GM19238 (cell line): ENCODE data around the gene ARID1B.

Experiments
- DNase-seq: peaks from one replicate; pipeline ENCODE4 v3.0.0; 2011; ENCODE audit warnings: low spot score; ENCODE audit not compliant: insufficient read length

The ARID1B gene

DNA sequence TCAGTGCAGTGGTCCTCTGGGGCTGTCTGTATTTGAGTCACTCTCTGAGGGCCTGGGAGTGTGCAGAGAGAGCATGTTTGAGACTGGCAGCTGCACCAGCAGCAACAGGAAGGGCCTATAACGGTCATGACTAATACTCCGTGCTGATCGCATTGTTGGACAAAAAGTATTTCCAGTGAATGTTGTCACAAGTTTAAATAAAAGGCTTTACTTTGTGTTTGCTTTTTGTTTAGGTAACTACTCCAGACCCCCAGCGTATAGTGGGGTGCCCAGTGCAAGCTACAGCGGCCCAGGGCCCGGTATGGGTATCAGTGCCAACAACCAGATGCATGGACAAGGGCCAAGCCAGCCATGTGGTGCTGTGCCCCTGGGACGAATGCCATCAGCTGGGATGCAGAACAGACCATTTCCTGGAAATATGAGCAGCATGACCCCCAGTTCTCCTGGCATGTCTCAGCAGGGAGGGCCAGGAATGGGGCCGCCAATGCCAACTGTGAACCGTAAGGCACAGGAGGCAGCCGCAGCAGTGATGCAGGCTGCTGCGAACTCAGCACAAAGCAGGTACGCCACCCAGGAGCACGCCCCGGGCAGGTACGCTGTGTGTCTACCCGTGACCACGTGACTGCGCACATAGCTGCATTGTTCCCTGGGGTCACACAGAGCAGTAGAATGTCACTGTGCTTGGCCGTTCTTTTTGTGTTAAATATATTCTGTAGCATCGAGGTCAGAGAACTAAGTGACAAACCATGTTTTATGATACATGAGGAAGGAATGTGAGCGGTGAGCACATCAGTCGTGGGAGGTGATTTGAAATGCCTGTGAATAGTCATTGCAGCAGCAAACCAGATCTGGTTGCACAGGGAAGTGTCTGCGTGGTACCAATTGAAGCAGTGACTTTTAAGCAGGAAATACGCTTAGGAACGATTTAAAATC, 371.5 kb downstream of the ARID1B start:
- no peak for DNase-seq

DNA sequence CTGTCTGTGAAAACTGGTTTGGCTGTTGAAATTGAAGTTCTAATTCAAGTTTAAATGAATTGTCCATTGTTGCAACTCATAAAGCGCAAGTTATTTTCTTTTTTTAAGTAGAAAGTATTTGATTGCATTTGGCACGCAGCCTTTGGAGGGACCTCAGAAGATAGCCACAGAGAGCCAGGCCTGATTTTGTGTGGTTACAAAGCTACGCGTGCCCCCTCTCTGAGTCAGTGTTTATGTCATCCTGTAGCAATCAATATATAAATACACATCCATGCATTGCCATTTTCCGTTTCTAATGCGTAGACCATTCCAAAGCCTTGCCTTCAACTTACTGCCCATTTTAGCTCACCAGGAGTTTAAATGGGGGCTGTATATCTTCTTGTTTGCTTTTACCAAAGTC, 372.9 kb downstream of the ARID1B start:
- DNase-seq = no peak

DNA sequence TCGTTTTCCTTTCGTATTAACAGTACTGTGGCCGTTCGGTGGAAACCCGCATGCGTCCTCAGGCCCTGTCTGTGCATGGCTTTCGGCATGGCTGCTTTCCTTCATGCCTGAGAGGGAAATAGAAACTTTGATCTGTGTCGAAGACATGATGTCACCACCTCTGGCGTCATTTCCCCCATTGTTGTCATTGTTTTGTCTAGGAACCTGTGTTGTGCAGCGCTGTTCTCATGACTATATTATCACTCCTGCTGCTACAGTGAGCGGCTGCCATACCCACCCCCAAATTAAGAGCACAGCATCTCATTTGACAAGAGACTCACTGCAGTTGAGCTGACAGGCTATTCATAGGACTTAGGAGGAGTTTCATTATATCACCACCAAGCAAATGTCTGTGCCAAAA, 373.9 kb downstream of the ARID1B start:
- DNase-seq = no peak

DNA sequence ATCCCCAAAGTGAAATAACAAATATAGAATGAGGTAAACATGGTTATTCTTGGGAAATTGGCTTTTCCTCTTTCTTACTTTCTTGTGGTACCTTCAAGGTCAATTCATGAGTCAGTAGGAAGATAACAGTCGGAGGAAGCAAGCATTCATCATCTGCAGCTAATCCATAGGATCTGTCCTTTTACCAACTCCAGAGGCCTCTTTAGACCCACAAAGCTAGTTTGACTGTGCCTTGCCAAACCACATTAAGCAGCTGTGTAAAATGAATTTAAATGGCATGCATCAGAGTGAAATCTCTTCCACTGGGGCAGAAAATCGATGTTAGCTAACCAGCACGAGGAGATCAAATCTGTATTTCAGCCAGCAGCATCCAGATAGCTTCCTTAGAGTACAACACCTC, 374.8 kb downstream of the ARID1B start:
- DNase-seq = no peak

DNA sequence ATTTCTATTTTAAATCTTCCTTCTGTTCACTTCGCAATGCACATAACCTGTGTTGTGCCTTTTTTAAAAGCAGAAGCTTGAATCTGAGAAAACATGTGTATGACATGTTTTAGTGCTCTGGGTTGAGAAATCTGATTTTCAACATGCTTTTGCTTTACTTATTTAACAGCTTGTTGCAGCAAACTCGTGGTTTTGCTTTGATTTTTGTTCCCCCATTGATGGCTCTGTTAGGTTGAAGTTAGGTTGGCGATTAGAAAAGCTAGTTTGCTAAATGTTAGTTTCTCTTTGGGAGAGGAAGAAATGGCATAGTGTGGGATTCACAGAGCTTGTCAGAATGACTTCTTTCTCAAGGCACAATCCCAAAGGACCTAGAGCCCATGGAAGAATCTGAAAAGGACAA, 375.4 kb downstream of the ARID1B start:
- no peak for DNase-seq

DNA sequence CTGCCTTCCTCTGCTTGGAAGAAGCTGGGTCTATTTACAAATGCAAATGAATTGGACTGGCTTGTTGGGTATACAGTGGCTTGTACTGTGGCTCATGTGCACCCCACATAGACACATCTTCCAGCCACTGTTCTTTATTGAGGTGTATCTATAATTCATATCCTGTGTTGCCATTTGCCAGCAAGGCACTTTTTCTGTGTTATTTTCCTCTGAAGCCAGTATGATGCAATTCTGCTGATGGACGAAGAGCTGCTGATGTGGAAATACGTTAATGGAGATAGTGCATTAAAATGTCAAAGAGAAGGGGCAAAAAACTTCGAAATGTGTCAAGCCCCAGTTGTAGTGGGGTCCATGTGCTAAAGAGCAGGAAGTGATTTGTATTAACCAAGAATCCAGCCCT, 378.6 kb downstream of the ARID1B start:
- DNase-seq = no peak

DNA sequence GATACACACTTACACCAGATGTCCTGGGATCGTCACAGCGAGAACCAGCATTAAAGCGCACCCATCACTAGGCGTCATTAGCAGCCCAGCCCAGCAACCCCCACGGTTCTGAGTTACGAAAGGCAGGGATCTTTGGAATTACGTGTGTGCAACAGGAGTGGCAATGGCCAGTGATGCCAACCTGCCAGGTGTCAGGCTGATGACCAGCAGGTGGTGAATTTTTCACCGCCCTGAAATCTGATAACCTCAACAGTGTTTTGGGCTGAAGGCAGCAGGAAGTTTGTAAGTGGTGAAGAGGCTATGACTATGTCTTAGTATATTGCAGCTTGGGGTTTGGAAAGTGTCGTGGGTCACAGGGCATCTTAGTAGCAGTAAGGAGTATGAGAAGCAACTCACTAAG, 380.1 kb downstream of the ARID1B start:
- DNase-seq = no peak

DNA sequence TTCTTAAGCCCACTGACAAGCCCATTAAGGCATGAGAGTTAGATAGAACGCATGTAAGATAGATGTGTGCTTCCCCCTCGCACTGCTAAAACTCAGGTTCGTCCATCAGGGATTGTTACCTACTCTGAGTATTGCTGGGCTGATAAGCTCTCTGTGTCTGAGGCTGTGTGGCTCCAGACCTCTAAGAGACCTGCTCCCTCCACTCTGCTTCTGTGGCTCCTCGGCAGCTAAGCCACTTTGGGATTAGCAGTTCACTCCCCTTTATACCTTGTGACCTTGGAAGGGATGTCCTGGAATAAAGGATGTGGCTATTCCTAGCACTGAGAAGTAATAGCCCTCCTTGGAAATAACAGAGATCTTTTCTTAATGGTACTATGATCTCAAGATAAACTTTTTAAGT, 381.3 kb downstream of the ARID1B start:
- DNase-seq = no peak

DNA sequence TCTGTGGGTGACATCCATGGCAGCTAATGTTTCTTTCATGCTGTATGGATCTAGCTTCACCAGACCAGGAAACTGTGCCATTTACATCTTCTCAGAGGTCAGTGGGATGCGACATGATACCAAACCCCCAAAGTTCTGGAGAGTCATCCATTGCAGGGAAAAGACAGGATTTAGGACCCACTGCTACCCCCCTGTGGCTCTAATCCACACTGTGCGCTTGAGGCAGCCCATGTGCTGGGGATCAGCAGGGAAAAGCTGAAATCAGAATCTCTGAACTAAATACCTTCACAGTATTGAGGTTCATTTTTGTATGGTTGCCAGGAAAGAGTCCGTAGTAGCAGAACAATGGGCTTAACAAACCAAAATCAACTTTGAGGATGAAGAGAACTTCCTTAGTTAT, 381.7 kb downstream of the ARID1B start:
- no peak for DNase-seq

DNA sequence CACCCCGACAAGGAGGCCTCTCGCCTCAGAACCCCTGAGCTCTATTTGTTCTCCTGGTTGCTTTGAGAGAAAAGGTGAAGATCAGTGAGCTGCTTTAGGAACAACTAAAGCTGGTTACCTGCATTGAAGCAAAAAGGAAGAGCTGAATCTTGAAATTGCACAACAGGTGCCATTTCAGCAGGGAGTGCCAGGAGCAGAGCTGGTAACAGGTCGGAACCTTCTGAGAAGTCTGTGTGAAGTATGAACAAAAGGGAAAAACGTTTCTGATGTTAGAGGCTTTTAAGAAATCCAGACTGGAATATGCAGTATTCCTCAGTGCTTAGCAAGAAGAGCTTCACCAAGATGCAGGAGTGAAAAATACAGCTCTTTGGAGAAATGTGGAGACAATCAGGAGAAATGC, 382.2 kb downstream of the ARID1B start:
- no peak for DNase-seq

DNA sequence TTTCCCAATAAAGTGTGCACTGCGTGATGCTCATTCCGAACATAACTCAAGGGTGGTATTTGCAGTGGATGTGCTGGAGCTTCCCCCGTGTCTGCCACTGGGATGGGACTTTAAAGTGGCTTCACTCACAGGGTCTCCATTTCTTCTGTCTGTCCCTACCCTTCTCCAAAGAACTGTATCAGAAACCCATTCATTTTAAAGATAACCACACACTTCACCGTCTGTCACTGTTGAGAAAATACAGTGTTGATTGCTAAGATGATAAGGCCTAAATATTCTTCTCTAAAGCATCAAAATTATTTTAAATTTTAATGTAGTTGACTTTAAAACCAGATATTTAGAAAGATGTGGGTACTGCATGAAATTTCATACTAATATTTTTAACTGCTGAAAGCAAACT, 384.7 kb downstream of the ARID1B start:
- DNase-seq = no peak

DNA sequence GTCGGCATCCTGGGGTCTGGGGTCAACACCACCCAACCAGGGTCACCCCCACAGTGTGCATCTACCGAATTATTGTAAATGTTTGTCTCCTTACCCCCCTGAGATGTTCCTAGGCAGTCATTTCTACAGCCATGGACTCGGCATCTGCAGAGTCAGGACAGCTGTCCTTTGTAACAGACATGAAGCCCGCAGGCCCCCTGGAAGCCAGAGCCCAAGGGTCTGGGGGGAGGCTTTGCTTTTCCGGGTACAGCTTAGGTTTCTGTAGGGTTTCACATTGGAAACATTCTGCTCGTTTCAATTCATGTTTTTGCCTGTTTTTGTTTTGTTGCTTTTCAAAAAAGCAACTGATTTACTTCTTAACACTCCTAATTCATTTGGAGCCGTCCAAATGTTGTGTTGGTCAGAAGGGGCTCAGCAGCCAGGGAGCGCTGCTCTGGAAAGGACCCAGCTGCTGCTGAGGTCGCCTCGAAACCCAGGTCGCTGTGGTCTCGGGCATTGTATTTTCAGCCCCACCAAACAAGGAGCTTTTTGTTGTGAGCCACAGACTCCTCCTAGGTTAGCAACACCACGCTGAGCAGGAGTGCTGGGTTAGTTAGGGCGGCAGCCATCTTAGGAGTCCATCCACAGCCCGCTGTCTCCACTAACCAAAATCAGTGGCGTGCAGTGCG, 385.7 kb downstream of the ARID1B start:
- DNase-seq = no peak

DNA sequence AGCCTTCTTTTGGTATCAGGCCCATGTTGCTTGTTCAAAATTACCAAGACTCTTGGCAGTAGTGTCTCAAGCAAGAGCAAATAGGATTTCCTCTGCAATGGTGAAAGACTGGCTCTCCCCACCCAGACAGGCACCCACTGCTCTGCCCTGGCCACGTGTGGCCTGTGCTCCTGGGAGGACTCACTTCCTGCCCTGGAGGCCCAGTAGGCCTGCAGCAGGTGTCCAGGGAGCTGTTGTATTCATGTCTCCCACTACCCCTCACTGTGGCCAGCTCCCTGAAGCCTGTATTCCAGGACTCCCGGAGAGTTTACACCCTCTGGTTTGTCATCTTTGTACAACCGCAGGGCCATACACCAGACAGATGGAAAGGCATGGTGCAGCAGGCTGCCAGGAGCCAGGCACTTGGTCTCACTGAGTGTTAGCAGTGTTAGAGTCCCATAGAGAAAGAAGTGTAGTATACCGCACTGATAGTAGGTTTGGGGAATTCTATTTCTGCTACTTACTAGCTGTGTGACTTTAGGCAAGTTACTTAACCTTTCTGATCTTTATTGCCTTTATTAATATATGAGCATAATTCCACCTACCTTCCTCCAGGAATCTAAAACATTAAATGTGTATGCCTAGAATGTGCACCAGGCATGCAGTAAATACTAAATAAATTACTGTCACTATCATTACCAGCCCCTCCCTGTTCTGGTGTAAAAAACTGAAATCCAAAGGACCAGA, 386.4 kb downstream of the ARID1B start:
- DNase-seq = no peak

DNA sequence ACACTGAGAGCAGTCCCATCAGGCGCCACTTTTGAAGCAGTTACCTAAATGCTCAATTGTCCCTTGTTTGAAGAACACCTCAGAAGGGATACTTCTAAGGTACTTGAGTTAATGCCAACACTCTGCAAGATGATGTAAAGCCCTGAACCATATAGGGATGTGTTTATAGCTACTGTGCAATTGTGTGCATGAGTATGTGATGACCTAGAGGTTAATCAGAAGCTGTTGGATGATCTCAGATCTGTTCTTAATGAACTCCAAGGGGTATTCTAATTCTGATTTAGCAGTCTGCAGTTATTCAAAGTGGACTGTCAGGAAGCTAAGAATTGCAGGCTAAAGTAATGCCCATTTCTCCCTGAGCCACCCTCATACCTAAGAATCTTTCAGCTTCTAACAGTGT, 387.8 kb downstream of the ARID1B start:
- DNase-seq = no peak

DNA sequence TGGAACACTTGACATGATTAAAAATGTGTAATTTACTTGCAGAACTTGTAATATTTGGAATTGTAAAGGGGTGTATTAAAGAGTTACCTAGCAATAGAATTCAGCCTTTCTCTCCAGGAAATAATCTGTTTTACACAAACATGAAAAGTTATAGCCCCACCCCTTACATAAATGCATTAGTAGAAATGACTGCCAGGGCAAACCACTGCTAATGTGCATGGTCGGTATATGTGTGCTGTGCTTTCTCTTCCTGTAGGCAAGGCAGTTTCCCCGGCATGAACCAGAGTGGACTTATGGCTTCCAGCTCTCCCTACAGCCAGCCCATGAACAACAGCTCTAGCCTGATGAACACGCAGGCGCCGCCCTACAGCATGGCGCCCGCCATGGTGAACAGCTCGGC, 389.6 kb downstream of the ARID1B start:
- DNase-seq = no peak

DNA sequence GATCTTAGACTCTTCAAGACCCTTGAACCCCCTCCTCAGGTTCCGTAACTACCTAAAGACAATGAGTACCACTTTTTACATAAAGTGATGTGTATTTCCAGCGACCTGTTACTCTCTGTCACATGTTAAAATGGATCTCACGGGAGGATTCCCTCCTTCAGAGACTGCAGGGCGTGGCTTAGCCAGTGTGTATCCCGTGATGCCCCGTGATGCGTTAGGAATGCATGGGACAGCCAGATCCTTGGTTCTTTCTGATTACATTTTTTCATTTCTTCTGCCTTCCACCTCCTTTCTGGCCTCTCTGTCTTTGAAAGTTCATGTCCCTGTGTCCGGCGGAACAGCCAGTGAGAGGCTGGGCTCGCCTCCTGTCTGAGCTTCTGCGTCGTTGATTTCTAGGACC, 390.7 kb downstream of the ARID1B start:
- DNase-seq = no peak

DNA sequence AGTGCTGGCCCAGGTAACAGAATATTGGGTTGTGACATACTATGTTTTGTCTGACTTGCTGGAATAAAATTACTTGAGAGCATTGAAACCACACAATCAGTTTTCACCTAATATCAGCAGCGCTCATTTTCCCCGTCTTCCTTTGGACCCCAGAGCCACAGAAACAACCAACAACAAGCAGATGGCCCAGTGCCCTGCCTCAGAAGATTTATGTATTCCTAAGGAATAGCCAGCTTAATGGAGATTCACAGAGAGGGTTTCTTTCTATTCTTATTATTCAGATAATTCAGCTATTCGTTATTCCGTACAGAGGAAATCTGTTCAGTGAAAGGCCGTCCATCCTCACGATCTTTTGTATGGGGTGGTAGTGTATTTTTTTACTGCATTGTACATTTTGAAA, 391.3 kb downstream of the ARID1B start:
- no peak for DNase-seq

DNA sequence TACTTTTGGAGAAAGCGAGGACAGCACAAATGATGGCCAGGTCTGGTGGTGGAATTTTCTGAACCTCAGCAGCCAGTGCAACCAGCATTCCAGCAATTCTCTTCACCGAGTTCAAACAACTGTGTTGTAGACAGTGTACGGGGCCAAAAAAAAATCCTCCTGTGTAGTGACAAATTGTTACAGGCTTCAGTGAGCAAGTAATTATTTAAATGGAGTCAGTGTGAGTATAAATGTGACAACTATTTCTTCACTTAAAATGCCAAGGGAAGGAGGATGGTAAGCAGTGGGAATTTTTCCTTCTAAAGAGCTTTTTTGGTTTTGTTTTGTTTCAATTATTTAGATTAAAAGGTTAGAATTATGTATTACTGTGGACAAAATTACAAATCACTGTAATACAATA, 392.0 kb downstream of the ARID1B start:
- DNase-seq = no peak

DNA sequence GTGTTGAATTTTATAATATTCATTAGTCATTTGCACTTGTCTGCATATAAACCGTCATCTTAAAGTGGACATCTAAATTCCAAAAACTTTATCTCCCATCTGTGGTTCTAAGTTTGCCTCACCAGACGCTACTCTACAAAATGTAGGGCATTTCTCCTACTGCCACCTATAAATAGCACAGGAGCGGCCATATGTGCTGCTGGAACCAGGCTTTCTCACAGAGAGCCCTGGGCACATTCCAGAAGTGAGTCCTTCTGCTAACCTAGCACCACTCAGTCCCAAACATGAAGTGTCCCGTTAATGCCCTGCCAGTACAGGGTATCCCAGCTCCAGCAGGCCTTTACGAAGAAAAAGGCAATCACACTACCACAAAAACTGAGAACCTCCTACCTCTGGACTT, 392.5 kb downstream of the ARID1B start:
- DNase-seq = no peak

DNA sequence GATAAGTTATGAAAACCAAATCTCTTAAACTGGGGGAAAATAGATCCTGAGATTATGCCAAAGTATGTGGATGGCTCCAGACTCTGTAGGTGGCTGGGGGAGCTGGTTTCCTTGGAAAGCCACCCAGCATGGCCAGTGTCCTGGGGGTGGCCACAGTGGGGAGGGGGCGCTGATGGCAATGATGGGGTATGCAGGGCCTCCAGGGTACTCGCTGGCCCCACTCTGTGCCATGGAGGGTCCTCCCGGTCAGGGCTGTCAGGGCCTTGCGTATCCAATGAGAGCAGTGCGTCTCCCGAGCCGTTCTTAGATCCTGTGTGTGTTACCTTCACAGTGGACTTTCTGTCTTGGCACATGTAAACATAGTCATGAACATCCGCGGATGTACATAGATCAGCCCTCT, 393.4 kb downstream of the ARID1B start:
- DNase-seq = no peak

DNA sequence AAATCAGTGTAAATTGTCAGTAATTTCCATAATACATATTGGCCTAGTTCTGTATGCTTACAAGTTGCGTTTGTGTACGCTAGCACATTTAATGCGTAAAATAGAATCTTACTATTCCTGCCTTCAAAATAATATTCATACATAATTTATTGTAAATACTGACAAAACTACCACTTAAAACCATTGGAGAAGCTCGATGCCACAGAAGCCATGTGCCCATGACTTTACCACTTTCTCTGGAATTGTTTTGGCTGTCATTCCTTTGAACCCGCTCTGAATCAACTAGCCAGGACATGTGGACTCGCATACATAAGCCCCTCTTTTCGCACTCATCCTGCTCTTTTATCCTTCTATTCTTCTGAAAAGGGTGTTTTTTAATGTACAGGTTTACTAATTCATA, 394.6 kb downstream of the ARID1B start:
- no peak for DNase-seq

DNA sequence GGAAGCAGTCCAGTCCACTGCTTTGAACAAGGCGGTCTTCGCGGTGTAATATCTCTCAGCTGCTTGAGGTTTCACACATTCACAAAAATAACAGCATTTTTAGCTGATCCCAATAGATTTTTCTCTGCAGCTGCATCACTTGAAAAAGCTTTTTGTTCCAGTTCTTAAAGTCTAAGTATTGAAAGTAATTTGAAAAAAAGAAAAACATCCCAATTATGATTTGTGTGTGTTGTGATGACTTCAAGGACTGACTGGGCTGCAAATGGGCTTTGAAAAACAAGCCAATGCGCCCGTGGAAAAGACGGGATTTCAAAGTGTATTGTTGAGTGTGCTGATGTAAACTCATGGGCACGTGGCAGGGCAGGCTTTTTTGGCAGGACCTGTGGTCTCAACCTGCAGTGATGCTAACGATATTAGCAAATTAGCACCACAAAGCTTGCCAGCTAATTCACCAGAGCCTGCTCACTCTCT, 395.1 kb downstream of the ARID1B start:
- no peak for DNase-seq
